Mesenchymal stem cell (in vitro differentiated cells and primary cell): ENCODE data around the gene VAMP2.

Source experiments
- DNase-seq: peaks from one replicate; pipeline ENCODE4 v3.0.0-alpha.2; 2013
- H2AFZ ChIP-seq: one replicate; pipeline ENCODE4 v1.6.1; 2013; ENCODE audit warnings: low read depth, mild to moderate bottlenecking, control low read depth, inconsistent platforms, low read length, moderate library complexity
- H2AK5ac ChIP-seq: 2 replicates; pipeline ENCODE4 v1.6.1; 2013; ENCODE audit warnings: low read length, moderate library complexity, mild to moderate bottlenecking, inconsistent platforms; ENCODE audit not compliant: severe bottlenecking
- H2BK120ac ChIP-seq: one replicate; pipeline ENCODE4 v1.6.1; 2013; ENCODE audit warnings: low read depth, mild to moderate bottlenecking, inconsistent platforms, low read length, moderate library complexity
- H2BK12ac ChIP-seq, 2 experiments: one replicate each; pipeline ENCODE4 v1.6.1; 2013; ENCODE audit warnings: inconsistent platforms in 2 of 2, low read length in 2 of 2, mild to moderate bottlenecking in 2 of 2, moderate library complexity in 2 of 2, control low read depth in 1 of 2
- H2BK15ac ChIP-seq: one replicate; pipeline ENCODE4 v1.6.1; 2013; ENCODE audit warnings: mild to moderate bottlenecking, low read depth, inconsistent platforms; ENCODE audit not compliant: poor library complexity, severe bottlenecking
- H2BK5ac ChIP-seq: 2 replicates; pipeline ENCODE4 v1.6.1; 2013; ENCODE audit warnings: low read depth, mild to moderate bottlenecking, low read length, control low read depth, inconsistent platforms; ENCODE audit not compliant: poor library complexity, severe bottlenecking
- H3K14ac ChIP-seq, 2 experiments: one replicate each; pipeline ENCODE4 v1.6.1; 2013; ENCODE audit warnings: inconsistent platforms in 2 of 2, low read length in 2 of 2, control low read depth in 1 of 2, mild to moderate bottlenecking in 1 of 2, moderate library complexity in 1 of 2
- H3K18ac ChIP-seq, 2 experiments: one replicate each; pipeline ENCODE4 v1.6.1; 2013; ENCODE audit warnings: inconsistent platforms in 2 of 2, low read length in 2 of 2, control low read depth in 1 of 2, low read depth in 1 of 2, mild to moderate bottlenecking in 1 of 2
- H3K23ac ChIP-seq, 2 experiments: one replicate each; pipeline ENCODE4 v1.6.1; 2013; ENCODE audit warnings: inconsistent platforms in 2 of 2, low read length in 2 of 2, mild to moderate bottlenecking in 2 of 2, moderate library complexity in 2 of 2, control low read depth in 1 of 2
- H3K27ac ChIP-seq: 2 replicates; pipeline ENCODE4 v1.5.1; 2013; ENCODE audit warnings: mild to moderate bottlenecking, moderate library complexity, low read length, control low read depth, inconsistent platforms; ENCODE audit not compliant: poor library complexity, severe bottlenecking
- H3K27me3 ChIP-seq, 2 experiments: 2 replicates each; pipeline versions ENCODE4 v1.6.1 to v1.7.0; 2013; ENCODE audit warnings: low read length in 2 of 2, mild to moderate bottlenecking in 2 of 2, moderate library complexity in 2 of 2, control low read depth in 1 of 2, inconsistent platforms in 1 of 2; ENCODE audit not compliant: control insufficient read depth in 1 of 2, insufficient read depth in 1 of 2
- H3K36me3 ChIP-seq, 2 experiments: 2 replicates each; pipeline versions ENCODE4 v1.6.1 to v1.7.0; 2013; ENCODE audit warnings: low read length in 2 of 2, control low read depth in 1 of 2, inconsistent platforms in 1 of 2, low read depth in 1 of 2, mild to moderate bottlenecking in 1 of 2; ENCODE audit not compliant: insufficient read depth in 2 of 2, control insufficient read depth in 1 of 2
- H3K4ac ChIP-seq, 2 experiments: one replicate each; pipeline ENCODE4 v1.6.1; 2013; ENCODE audit warnings: inconsistent platforms in 2 of 2, low read length in 2 of 2, mild to moderate bottlenecking in 2 of 2, moderate library complexity in 2 of 2, control low read depth in 1 of 2, low read depth in 1 of 2
- H3K4me1 ChIP-seq: 2 replicates; pipeline ENCODE4 v1.6.1; 2013; ENCODE audit warnings: low read depth, low read length, control low read depth; ENCODE audit not compliant: control insufficient read depth, insufficient read depth
- H3K4me2 ChIP-seq: 2 replicates; pipeline ENCODE4 v1.6.1; 2013; ENCODE audit warnings: low read length, mild to moderate bottlenecking, inconsistent platforms; ENCODE audit not compliant: poor library complexity, severe bottlenecking
- H3K4me3 ChIP-seq, 2 experiments: 2 replicates each; pipeline versions ENCODE4 v1.5.1 to v1.7.0; 2013; ENCODE audit warnings: low read length in 2 of 2, mild to moderate bottlenecking in 2 of 2, control low read depth in 1 of 2, low read depth in 1 of 2; ENCODE audit not compliant: insufficient read depth in 1 of 2
- H3K79me1 ChIP-seq: replicated peaks from 2 replicates; pipeline ENCODE4 v1.6.1; 2013; ENCODE audit warnings: mild to moderate bottlenecking, control low read depth, low read length, inconsistent platforms; ENCODE audit not compliant: poor library complexity, severe bottlenecking
- H3K9ac ChIP-seq: 2 replicates; pipeline ENCODE4 v1.7.0; 2013; ENCODE audit warnings: mild to moderate bottlenecking, low read length, moderate library complexity
- H3K9me3 ChIP-seq: 2 replicates; pipeline ENCODE4 v1.7.0; 2013; ENCODE audit warnings: mild to moderate bottlenecking, low read length; ENCODE audit not compliant: control insufficient read depth
- H4K8ac ChIP-seq: one replicate; pipeline ENCODE4 v1.6.1; 2013; ENCODE audit warnings: inconsistent platforms, mild to moderate bottlenecking, low read length, moderate library complexity
- H4K91ac ChIP-seq: one replicate; pipeline ENCODE4 v1.6.1; 2013; ENCODE audit warnings: mild to moderate bottlenecking, low read length, inconsistent platforms
- WGBS: methylation state at CpG from one replicate; pipeline ENCODE4 v1.1.7; 2013; ENCODE audit warnings: mixed read lengths; 5-methylcytosine and 5-hydroxymethylcytosine counted together

Gene VAMP2

DNA sequence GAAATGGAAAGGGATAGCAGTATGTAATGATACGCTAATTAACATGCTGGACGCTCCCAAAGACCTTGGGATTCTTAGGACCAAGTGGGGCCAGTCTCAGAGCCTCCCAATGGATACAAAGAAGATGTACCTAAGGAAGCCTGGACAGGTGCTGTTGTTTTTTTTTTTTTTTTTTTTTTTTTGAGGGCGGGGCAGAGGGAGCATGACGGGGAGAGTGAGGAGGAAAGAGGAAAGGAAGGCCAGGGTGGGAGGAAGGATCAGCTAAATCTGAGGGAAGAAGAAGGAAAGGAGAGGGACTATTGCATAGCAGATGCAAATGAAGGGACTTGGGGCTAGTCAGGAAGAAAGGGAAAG, 2.5 kb downstream of the VAMP2 start:
- H3K4me2 ChIP-seq = no peak overlapping the region
- H2AK5ac ChIP-seq = no peak overlapping the region
- no peak overlapping the region for H2BK15ac ChIP-seq
- H3K36me3 ChIP-seq = peaks cover 20 to 24% of the 10 kb centered on the region in 2 experiments
- H3K4ac ChIP-seq = no peak overlapping the region
- H3K79me1 ChIP-seq = peaks cover 24% of the 10 kb centered on the region
- H3K27me3 ChIP-seq = no peaks in the 10 kb centered on the region
- H2BK12ac ChIP-seq = no peak overlapping the region
- H3K9me3 ChIP-seq = no peaks in the 10 kb centered on the region
- DNase-seq = peak; percentile 7
- H3K27ac ChIP-seq = no peak overlapping the region
- H3K9ac ChIP-seq = no peak overlapping the region
- H3K4me1 ChIP-seq = peaks cover 38% of the 10 kb centered on the region
- H4K91ac ChIP-seq = no peak overlapping the region
- no peak overlapping the region for H3K18ac ChIP-seq
- WGBS = 78% methylated on average over 3 of the region's 4 CpGs
- no peak overlapping the region for H4K8ac ChIP-seq
- no peak overlapping the region for H2AFZ ChIP-seq
- no peak overlapping the region for H3K23ac ChIP-seq
- no peak overlapping the region for H3K14ac ChIP-seq
- H3K4me3 ChIP-seq = no peak overlapping the region
- no peak overlapping the region for H2BK5ac ChIP-seq
- H2BK120ac ChIP-seq = no peak overlapping the region

DNA sequence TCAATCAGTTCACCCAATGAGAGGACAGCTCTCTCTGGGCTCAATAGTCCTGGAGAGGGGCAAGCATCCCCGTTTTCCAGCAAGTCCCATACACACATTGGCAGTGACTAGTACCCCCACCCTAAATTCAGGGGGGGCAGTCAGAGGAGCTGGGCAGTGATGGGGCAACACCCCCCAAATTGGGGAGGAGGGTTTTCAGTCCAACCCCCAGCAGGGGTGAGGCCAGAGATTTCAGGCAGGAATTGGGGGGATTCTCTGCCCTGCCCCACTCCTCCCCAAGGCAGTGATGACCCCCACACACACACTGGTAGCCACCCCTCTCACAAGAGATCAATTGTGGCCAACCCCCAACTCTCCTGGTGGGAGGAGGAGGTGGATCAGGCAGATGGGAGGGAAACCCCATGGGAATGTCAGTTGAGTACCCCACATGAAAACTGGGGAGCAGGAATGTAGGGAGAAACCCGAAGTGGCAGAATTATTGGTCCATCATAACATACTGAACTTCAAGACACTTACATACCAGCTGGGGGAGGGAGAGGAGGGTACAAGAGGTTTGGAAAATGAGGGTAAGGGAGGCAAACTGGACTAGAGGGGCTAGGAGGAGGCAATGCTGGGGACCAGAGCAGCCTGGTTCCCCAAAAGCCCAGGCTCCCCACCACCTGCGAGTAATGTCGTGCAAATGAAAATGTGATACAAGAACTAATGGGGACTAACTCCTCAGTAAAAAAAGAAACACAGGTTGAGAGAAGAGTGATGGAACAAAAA, 3.1 kb downstream of the VAMP2 start:
- no peaks in the 10 kb centered on the region for H3K9me3 ChIP-seq
- H4K91ac ChIP-seq = no peak overlapping the region
- H3K27ac ChIP-seq = no peak overlapping the region
- H2BK120ac ChIP-seq = no peak overlapping the region
- H3K4ac ChIP-seq = no peak overlapping the region
- no peaks in the 10 kb centered on the region for H3K27me3 ChIP-seq
- no peak overlapping the region for H3K9ac ChIP-seq
- H3K4me3 ChIP-seq = no peak overlapping the region
- no peak overlapping the region for H2BK5ac ChIP-seq
- peaks cover 24% of the 10 kb centered on the region for H3K79me1 ChIP-seq
- H4K8ac ChIP-seq = no peak overlapping the region
- peaks cover 37% of the 10 kb centered on the region for H3K4me1 ChIP-seq
- H3K23ac ChIP-seq = peak overlapping the region in 1 of 2 experiments; percentile 43
- H2BK15ac ChIP-seq = no peak overlapping the region
- no peak overlapping the region for H3K4me2 ChIP-seq
- H3K36me3 ChIP-seq = peaks cover 20 to 24% of the 10 kb centered on the region in 2 experiments
- DNase-seq = no peak
- peak overlapping the region; percentile 33 for H2AK5ac ChIP-seq
- H3K14ac ChIP-seq = no peak overlapping the region
- H3K18ac ChIP-seq = no peak overlapping the region
- H2AFZ ChIP-seq = no peak overlapping the region
- H2BK12ac ChIP-seq = no peak overlapping the region
- WGBS = 96% methylated on average over 3 of the region's 4 CpGs

DNA sequence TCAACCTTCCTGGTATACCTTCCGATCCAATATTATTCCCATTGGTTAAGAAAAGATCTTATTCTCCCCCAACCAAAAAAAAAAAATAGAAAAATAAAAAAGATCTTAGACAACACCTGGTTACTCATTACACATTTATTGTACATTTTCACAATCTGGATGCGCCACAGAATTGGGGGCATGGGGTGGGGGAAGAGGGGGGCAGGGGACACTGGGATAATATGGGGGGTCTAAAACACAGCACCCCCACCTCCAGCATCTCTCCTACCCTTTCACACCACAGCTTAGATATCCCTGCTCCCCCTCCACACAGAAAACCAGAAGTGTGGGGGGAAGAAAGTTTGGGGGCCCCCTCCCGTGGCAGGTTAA, 3.7 kb downstream of the VAMP2 start:
- H3K9ac ChIP-seq = no peak overlapping the region
- no peaks in the 10 kb centered on the region for H3K27me3 ChIP-seq

DNA sequence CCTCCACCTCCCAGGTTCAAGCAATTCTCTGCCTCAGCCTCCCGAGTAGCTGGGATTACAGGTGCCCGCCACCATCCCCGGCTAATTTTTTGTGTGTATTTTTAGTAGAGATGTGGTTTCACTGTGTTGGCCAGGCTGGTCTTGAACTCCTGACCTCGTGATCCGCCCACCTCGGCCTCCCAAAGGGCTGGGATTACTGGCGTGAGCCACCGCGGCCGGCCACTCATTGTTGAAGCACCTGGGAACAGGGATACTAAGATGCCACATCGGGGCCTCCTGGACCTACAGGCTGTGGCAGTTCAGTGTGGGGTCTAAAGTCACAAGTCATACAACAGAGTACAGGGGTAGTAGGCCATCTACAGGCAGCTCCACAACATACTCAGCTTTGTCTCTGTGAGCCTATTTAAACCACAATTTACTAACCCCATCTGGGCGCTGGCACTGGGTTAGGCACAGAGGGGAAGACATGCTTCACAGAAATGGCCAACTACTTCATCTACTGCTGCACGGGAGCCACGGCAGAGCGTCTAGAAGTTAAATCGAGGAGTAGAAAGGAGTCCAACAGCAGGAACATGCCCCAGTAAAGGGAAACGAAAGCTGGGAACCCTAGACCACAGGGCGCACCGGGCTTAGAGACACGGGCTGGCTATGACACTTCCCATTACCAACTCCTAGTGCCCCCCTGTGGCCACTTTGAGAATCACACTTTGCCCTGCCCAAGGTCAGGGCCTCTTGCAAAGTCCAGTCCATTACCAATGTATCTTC, 4.3 kb downstream of the VAMP2 start:
- Histone ChIP-seq H3K9me3 (no peaks in the 10 kb centered on the region), H3K27me3 (no peaks in the 10 kb centered on the region), H3K79me1 (peaks cover 26% of the 10 kb centered on the region), H2AK5ac (peak overlapping the region; percentile 50), H2BK120ac (no peak overlapping the region), H4K91ac (no peak overlapping the region), H2BK12ac (peak overlapping the region in 1 of 2 experiments; percentile 69), H2BK15ac (no peak overlapping the region), H3K4me2 (no peak overlapping the region), H3K4me3 (peak overlapping the region in 1 of 2 experiments; percentile 13), H2BK5ac (no peak overlapping the region), H3K9ac (peak overlapping the region; percentile 67), H2AFZ (no peak overlapping the region), H3K27ac (peak overlapping the region; percentile 42), H3K14ac (no peak overlapping the region), H3K23ac (no peak overlapping the region), H3K4ac (no peak overlapping the region), H3K18ac (no peak overlapping the region), H3K36me3 (peaks cover 20 to 24% of the 10 kb centered on the region in 2 experiments), H4K8ac (peak overlapping the region; percentile 64), H3K4me1 (peaks cover 34% of the 10 kb centered on the region)
- WGBS = 50% methylated on average over 17 of the region's 20 CpGs
- DNase-seq = peak; percentile 92

More for the DNA sequence above, 3.7 kb downstream of the VAMP2 start:
- peaks cover 20 to 24% of the 10 kb centered on the region in 2 experiments for H3K36me3 ChIP-seq
- H3K9me3 ChIP-seq = no peaks in the 10 kb centered on the region
- WGBS = 53% methylated on average over 2 of the region's 3 CpGs
- no peak overlapping the region for H3K4ac ChIP-seq
- H4K91ac ChIP-seq = no peak overlapping the region
- H3K4me3 ChIP-seq = no peak overlapping the region
- H4K8ac ChIP-seq = no peak overlapping the region
- H3K27ac ChIP-seq = no peak overlapping the region
- no peak overlapping the region for H2BK15ac ChIP-seq
- no peak overlapping the region for H2BK12ac ChIP-seq
- H3K14ac ChIP-seq = no peak overlapping the region
- no peak overlapping the region for H2AK5ac ChIP-seq
- no peak overlapping the region for H2AFZ ChIP-seq
- H3K23ac ChIP-seq = no peak overlapping the region
- H3K18ac ChIP-seq = no peak overlapping the region
- H3K4me2 ChIP-seq = no peak overlapping the region
- H3K79me1 ChIP-seq = peaks cover 26% of the 10 kb centered on the region
- H3K4me1 ChIP-seq = peaks cover 38% of the 10 kb centered on the region
- H2BK5ac ChIP-seq = no peak overlapping the region
- no peak overlapping the region for H2BK120ac ChIP-seq
- DNase-seq = no peak
